Measurements from ENCODE around the gene GMPPB. TPM values are rescaled to one million over a fixed set of nuclear protein-coding genes. Genes with fewer than 3 reads are reported as not detected.
A peak's percentile ranks its signal among the peaks of the same experiment; 100 is the strongest.
"Not testable (repeated sequence)": the region's sequence is repeated elsewhere in the genome, so short reads cannot be mapped to it uniquely, and the experiment has no call there.

GMPPB gene
- polyA plus RNA-seq, 5 donors = 9.2 to 21.5 (median 12.3) TPM

DNA sequence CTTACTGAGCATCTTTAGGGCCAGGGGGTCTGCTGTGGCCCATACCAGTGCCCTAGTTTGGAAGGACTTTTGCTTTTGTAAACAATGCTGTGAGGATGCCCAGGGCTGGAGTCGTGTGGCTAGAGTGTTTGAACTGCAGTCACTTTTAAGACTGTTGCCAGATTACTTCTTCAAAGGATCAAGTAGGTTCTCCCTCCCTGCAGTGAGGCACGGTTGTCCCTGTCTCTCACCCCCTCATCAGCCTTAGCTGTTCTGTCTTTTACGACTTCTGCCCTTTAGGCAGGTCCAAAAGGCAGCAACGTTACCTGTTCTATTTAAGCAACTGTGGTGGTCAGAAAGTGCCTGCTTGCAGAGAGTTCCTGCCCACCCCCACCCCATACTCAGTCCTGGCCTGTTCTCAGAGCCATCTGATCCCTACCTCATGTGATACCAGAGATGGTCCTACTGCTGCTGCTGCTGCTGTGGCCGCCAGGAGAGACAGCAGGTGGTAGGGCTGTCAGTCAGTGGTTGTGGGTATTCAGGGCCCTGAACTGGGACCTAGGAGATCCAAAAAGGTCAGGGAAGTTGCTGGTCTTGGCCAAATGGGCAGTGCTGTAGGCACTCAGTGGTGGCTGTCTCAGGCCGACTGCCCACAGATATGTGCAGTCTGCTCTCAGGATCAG, 29.2 kb downstream of the GMPPB start:
- DNase-seq = not testable (repeated sequence)

DNA sequence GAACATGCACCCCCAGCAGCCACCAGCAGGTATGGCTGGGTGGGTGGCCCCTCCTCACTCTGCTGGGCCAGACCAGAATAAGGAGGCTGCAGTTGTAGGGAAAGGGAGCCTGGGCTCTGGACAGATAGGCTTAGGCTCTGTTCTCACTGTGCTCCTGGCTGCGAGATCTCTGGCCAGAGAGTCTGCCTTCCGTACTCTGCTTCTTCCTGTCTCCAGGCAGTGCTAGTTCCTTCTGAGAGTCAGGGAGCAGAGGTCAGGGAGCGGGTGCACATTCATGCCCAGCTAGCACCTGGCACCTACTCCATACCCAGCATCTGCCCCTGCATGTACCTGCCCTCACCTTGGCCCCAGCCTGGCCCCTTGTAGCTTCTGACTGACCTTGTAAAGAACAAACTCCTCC, 32.3 kb downstream of the GMPPB start:
- not testable (repeated sequence) for DNase-seq

DNA sequence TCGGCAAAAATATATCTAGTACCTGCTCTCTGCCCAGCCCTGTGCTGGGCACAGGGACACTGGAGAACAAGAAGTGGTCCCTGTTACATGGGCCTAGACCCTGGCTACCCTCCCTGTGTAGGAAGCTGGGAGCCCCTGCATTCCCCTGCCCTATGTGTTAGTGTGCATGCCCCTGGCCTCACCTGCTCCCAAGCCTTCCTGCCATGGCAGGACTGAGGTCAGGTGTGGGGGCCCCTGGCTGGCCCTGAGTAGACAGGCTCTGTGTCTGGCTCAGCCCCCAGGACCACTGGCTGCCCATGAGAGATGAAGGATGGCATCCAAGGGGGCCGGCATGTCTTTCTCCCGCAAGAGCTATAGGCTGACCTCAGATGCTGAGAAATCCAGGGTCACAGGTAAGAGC, 32.9 kb downstream of the GMPPB start:
- not testable (repeated sequence) for DNase-seq

DNA sequence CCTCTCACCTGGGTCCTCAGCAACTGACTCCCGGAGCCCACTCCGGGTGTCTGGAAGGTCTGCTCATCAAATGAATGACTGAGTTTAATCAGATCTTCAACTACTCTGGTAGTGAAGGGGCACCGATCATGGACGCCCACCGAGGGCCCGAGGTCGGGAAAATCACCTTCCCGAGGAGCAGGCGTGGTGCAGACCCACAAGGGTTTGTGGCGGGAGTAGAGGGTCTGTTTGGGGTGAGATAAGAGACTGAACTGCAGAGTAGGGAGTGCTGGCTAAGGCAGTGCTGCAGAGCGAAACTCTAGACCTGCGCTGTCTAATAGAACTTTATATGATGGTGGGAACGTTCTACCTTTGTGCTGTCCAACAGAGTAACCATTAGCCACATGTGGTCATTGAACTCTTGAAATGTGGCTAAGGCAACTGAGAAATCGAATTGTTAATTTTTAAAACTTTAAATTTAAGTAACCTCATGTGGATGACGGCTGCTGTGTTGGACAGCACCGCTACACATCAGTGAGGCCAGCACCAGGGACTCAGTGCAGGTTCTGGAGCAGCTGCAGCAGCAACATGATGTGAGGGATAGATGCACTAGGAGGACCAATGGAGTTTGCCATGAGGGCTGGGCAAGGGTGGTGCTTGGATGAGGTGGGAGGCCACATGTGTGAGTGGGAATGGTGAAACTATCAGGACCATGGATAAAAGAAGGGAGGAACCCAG, 33.7 kb downstream of the GMPPB start:
- not testable (repeated sequence) for DNase-seq

DNA sequence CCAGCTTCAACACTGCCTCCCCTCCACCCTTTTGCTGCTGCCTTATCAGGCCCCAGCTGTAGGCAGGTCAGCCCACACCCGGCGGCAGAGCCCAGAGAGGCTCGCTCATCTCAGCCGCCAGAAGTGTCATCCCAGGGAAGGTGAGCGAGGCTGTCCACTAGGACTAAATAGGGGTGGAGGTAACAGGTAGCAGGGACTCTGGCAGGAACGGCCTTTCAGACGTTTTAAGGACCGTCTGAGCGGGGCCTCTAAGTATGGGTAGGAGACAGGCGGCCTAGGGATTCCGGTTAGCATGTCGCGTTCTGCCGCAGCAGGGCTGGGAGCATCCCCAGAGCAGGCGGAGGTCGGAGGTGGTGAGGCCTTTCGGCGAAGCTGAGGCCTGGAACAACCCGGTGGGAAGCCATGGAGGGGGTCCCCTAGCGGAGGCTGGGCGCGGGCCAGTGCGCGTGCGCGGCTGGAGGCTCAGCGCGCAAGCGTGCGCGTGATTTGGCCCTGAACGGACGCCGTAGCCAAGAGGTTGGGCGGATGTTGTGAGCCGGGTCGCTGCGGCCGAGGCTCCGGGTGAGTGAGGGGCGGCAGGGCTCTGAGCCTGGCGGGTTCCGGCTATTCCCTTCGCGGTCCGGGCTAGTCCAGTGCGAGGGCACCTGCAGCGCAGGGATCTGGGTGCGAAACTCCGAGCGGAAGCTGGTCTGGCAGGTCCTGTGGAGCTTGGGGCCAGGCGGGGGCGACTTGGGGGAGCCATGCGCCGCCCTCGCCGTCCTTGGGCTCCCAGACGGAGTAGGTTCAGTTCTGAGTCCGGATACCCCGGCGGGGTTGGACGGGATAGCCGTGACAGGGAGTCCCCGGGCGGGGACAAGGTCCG, 34.5 kb downstream of the GMPPB start, which contains the start of the genes MST1 and RNF123:
Gene MST1 (minus strand): TSS at position 429 of the 862 bp plus-strand sequence. CDS start 783 bp downstream, outside the sequence.
Gene RNF123 (plus strand): TSS at position 512 of the 862 bp plus-strand sequence. CDS start 1,609 bp downstream, outside the sequence.
- DNase-seq = peak; percentile 91 to 92

DNA sequence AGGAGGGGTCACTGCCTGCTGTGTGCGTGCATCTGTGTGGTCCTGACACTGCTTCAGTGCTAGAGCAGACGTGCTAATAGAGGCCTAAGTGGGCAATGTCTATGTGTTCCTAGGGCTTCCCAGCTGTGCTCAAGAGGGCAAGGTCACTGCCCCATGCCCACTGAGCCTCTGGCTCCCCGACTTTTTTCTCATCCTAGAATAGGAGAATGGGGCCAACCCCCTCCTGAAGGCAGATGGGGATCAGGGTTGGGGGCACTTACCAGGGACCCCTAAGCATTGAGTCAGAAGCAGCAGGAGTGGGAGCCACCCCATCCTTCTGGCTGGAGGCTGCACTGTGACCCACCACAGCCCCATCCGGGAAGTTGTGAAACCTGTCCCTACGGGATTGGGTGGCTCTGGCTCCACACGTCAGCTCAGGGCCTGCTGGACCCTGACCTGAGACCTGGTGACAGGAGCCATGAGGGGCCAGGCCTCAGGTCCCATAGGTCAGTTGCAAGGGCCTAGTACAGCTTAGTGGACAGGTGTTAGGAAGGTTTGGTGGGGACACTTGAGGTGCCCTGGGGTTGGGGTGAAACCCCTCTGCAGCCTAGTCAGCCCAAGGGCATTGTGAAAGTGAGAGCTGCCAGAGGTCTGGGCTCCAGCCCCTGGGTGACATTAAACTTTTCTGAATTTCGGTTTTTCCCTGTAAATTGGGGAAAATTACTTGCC, 35.3 kb downstream of the GMPPB start:
- DNase-seq = not testable (repeated sequence)

DNA sequence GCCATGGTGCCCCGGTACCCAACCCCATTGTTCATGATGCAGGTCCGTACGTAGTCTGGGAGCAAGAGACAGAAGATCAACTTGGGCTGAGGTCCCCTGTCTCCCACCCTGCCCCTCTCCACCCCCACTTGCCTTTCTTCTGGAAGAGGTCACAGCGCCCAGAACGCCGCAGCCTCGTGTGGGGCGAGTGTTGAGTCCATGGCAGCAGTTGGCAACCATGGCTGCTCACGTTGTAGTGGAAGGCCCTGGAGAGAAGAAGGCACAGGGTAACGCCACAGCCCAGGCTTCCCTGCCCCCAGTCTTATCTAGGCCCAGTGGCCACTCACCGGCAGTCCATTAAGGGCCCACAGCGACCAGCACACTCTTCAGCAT, 36.3 kb downstream of the GMPPB start:
- not testable (repeated sequence) for DNase-seq

DNA sequence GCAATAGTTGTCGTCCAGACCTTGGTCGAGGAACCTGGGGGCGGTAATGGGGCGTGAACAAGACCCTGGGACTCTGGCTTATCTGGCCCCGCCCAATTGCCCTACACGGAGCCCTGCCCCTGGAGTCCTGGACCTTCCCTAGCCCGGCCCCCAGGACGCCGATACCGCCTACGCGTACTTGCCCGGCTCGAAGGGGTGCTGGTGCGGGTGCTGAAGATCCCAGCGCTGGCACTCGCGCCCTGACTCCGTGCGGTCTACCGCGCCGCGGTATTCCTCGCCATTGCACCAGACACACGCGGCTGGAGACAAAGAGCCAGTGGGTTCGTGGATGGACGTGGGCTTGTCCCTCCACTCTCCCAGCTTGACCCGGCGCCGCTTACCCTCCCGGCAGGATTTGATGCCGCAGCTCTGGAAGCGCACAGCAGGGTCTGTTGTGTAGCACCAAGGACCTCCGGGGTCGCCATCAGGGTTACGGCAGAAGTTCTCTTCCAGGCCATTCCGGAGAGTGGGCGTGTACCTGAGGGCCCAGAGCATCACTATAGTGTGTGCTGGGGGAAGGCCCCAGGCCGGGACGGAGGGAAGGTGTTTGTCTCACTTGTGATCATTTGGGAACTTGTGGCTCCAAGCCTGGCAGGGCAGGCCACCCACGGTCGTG, 36.9 kb downstream of the GMPPB start:
- DNase-seq = peak; percentile 25 to 42

DNA sequence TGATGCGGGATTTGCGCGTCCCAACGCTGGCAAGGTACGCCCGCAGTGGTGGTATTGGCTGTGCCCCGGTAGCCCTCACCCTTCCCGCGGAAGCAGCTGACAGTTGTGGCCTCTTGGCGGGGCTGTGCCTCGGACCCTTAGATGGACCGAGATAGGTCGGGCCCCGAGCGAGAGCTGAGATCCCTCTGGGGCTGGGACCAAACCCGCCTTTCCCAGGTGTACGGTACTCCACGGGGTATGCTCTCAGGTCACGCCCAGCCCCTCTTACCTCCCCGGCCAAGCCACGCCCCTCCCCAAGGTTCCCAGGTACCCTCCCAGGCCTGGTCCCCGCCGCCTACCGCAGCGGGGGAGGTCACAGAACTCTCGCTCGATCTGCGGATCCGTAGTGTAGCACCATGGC, 37.4 kb downstream of the GMPPB start:
- peak in 1 of 2 donors; percentile 37 for DNase-seq

DNA sequence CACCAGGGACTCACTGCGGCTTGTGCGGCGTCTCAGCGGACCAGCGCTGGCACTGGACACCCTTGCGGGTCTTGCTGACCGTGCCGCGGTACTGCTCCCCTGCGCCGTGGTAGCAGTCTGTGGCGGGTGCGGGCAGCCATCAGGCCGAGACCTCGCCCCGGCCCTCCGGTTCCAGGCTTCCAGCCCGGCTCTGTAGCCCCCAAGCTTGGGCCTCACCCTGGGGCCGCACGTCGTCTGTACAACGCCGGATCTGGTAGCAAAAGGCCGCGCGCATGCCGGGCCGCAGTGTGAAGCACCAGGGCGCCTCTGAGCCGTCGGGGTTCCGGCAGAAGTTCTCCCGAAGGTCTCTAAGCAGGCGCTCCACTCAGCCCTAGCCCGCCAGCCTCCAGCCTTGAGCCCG, 37.9 kb downstream of the GMPPB start:
- DNase-seq = not testable (repeated sequence)

DNA sequence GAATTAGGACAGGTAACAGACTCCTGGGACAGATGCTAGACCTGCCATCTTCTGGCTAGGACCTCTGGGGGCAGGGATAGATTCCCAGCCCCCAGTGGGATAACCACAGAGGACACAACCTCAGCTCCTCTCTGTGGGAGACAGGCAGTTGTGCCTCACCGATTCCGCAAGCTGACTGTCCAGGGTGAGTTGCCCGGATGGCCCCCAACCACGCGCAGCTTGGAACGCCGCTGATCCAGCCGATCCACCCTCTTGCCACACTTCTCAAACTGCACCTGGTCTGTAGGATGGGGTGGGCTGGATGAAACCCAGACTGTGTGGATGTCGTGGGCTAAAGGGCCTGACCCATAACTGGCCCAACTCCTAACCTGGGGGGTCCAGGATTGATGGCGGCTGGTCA, 38.6 kb downstream of the GMPPB start:
- not testable (repeated sequence) for DNase-seq

DNA sequence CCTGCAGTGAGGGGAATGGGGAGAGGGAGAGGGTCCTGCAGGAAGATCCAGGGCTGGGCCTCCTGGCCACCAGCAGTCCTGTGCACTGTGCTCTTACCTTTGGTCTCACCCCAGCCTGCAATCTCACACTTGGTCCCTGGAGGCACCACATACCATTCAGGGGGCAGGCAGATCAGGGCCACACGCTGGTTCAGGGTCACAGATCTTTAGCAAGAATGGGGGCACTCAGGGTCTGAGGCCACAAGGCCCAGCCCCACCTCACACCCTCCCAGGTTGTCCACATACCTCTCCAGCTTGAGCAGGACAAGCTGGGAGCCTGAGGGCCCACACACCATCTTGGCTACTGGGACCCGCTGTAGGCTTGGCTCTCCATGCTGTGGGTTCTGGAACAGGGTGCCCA, 39.3 kb downstream of the GMPPB start:
- not testable (repeated sequence) for DNase-seq

DNA sequence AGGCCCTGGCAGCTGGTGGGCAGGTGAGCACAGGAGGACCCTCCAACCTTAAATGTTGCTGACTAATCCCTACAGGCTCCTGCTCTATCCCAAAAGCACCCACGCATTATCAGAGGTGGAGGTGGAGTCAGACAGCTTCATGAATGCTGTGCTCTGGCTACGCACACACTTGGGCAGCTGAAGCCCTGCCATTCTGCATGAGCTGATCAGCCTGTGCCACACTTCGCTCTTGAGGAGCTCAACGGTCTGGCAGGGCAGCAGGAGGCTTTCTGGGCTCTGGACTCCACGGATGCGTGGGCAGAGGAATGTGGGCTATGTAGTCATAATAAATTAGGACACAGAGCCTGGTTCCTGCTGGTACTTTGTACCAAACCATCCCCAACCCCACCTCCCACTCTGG, 40.6 kb downstream of the GMPPB start:
- no peak for DNase-seq

DNA sequence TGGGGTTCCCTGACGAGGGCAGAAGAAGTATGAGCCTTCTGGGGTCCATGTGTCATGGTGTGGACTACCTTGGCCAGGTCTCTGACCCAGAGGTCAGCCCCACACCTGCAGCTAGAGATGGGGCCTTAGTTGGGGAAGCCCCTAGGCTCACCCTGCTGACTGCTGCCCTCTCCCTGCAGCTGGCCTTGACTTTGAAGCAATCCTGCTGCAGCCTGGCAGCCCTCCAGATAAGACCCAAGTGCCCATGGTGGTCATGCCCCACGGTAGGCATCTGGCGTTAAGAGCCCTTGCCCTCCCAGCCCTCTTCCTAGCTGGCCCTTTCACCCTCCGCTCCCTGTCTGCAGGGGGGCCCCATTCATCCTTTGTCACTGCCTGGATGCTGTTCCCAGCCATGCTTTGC, 42.2 kb downstream of the GMPPB start:
- DNase-seq = no peak

DNA sequence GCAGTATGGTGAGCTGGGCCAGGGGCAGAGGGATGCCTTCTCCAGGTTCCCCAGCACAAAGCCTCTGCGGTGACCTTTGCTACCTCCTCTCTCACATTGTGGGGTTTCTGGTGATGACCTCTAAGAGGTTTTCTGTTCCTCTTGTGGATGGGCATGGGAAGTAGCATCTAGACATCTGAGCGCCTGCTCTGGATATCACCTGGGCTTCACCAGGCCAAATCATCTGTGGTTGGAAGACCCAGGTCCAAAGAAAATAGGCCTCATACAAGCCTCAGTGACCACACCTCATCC, 42.6 kb downstream of the GMPPB start:
- no peak for DNase-seq

DNA sequence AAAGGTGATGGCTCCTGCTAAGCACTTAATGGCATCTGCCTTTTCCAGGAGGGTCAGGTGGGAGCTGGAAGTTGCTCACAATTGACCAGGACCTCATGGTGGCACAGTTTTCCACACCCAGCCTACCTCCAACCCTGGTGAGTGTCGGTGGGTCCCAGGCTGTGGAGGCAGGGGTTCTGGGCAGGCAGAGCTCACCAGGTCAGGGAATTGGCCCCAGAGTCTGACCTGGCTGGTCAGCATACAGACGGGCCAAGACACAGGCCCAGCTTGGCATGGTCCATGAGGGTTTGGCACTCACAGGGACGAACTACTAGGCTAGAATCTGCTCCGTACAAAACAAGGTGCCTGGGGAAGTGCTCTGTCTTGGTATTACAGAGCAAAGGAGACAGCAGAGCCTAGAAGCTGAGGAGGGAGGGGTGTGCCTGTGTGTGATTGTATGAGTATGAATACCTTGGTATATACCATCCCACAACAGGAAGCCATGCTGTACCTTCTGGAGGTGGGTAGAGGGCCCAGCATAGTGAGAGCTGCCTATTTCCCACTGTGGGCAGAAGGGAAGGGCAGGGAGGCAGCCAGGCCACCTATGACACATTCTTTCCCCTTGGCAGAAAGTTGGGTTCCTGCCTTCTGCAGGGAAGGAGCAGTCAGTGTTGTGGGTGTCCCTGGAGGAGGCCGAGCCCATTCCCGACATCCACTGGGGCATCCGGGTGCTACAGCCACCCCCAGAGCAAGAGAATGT, 43.1 kb downstream of the GMPPB start:
- no peak for DNase-seq

DNA sequence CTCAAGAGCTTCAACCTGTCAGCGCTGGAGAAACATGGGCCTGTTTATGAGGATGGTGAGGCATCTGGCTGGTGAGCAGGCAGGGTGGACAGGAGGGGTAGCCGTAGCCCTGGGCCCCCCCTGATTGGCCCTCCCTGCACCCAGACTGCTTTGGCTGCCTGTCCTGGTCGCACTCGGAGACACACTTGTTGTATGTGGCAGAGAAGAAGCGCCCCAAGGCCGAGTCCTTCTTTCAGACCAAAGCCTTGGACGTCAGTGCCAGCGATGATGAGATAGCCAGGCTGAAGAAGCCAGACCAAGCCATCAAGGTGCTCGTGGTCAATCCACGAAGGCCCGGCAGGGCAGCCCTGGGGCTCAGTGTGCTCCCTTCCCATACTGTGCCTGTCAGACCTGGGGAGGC, 47.8 kb downstream of the GMPPB start:
- DNase-seq = no peak

DNA sequence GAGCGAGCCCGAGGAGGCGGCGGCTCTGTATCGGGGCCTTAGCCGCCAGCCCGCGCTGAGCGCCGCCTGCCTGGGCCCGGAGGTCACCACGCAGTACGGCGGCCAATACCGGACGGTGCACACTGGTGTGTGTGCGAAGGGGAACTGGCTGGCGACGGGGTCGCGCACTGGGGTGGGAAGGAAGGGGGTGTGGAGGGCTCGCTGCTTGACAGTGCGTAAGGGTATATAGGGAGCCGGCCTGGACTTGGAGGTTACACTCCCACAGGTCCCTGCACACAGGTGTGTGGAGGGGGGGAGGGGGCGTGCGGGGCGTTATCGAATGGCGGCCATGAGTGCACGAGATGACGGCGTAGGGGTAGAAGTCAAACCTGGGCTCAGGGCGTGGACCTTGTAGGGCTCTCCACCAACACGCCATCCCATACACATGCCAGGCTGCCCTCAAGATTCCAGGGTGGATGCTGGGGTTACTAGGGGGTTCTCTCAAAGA, 49.2 kb downstream of the GMPPB start:
- DNase-seq = no peak

DNA sequence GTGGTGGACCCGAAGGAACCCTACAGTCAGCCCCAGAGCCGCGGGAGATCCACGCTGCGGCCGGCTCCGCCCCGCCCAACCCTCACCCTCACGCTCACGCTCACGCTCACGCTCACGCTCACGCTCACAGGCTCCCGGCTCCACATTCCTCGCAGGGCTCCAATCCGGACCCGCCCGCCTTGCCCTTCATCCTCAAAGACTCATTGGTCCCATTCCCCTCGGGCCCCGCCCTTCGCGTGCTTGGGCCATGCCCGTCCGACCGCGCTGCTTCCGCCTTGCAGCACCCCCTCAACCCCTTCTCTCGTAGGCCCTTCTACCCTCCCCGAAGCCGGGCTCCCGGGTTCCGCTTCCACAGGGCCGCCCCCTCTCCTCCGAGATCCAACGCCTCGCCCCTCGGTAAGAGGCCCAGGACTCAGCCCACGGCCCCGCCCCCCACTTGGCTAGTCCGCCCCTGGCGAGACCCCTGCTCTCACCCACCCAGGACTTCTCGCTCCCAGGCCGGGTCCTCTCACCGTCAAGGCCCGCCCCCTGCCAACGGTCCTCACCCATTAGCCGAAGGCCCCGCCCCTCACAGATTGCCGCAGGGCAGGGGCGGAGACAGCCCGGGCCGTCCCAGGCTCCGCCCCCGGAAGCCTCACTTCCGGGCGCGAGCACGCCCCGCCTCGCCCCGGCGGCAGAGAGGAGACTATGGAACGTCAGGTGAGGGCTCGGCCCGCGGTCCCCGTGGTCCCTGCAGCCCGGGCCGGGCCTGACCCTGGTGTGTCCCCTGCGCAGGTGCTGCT, 49.8 kb downstream of the GMPPB start, which contains the start of gene APEH:
Gene APEH (plus strand): TSS at position 637 of the 782 bp plus-strand sequence. CDS start 51 bp downstream, at position 688.
- peak; percentile 96 for DNase-seq

Measured in right lung (tissue), 5 donors.